Measurements from ENCODE around the gene TMEM132D. TPM values are rescaled to one million over a fixed set of nuclear protein-coding genes. Genes with fewer than 3 reads are reported as not detected.

The TMEM132D gene
- total RNA-seq, 2 donors from 2014 or later, result not detected

DNA sequence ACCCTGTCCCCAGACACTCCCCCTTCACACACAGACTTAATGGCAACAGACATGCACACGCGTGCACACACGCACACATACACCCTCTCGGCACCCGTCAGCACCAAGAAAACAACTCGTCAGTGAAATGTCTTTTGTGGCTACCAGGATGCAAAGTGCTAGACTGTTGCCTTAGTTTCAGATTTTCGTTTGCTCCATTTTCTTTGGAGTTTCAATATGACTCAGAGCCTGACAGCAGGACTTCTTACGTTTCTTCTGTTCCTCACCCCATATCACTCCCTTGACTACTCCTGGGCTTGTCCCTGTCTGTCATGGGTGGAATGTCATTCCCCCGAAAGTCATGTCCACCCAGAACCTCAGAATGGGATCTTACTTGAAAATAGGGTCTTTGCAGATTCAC, 867.7 kb downstream of the TMEM132D start:
- TF ChIP-seq, protein P1, sequence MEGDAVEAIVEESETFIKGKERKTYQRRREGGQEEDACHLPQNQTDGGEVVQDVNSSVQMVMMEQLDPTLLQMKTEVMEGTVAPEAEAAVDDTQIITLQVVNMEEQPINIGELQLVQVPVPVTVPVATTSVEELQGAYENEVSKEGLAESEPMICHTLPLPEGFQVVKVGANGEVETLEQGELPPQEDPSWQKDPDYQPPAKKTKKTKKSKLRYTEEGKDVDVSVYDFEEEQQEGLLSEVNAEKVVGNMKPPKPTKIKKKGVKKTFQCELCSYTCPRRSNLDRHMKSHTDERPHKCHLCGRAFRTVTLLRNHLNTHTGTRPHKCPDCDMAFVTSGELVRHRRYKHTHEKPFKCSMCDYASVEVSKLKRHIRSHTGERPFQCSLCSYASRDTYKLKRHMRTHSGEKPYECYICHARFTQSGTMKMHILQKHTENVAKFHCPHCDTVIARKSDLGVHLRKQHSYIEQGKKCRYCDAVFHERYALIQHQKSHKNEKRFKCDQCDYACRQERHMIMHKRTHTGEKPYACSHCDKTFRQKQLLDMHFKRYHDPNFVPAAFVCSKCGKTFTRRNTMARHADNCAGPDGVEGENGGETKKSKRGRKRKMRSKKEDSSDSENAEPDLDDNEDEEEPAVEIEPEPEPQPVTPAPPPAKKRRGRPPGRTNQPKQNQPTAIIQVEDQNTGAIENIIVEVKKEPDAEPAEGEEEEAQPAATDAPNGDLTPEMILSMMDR (IDR thresholded peaks at IDR 0.05), result no peak
- DNase-seq (ENCODE audit: low spot score) (no peak), ATAC-seq (ENCODE audit: insufficient number of reproducible peaks, low FRiP score, low read depth) (no peak)

DNA sequence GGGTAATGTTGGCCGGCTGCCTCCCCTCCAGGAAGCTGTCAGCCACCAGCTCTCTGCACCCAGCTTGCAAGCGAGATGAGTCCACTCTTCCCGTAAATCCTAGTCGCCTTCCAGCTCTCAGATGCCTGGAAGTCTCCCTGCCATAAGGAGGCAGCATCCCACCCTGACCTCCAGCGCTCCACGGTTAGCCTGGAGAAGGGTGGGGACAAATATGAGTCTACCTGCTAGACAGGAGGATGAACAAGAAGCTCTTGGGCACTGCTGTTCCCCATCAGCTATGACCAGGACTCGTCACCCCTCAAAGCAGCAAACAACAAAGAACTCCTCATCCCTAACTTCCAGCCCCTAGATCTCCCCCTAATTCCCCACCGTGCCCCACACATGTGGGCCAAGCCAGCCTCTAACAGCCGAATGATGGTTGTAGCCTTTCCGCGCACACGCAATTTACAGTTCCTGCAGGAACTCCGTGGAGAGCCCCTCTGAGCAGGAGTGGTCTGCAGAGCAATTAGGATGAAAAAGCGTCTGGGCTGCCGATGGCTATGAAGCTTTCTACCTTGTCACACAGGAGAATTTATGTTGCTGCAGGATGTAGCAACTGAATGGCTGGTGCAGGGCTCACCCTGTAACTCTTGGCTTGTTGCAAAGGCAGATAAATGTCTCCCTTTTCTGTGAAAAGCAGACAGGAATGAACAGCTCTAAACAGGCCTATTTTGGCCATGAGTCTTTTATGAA, 869.1 kb downstream of the TMEM132D start:
- DNase-seq (ENCODE audit: low spot score), result no peak
- no peaks in the 10 kb centered on the region for H3K36me3 ChIP-seq

More for the DNA sequence above, 867.7 kb downstream of the TMEM132D start:
- no peaks in the 10 kb centered on the region for H3K4me1 ChIP-seq (ENCODE audit: control insufficient read depth in 1 of 2, low read depth in 2 of 2)
- H3K4me3 ChIP-seq, result no peak overlapping the region
- no peaks in the 10 kb centered on the region for H3K27me3 ChIP-seq (replicated peaks; ENCODE audit: insufficient read depth)
- H3K36me3 ChIP-seq, result no peaks in the 10 kb centered on the region
- H3K9me3 ChIP-seq, result no peaks in the 10 kb centered on the region
- H3K27ac ChIP-seq, result no peak overlapping the region

DNA sequence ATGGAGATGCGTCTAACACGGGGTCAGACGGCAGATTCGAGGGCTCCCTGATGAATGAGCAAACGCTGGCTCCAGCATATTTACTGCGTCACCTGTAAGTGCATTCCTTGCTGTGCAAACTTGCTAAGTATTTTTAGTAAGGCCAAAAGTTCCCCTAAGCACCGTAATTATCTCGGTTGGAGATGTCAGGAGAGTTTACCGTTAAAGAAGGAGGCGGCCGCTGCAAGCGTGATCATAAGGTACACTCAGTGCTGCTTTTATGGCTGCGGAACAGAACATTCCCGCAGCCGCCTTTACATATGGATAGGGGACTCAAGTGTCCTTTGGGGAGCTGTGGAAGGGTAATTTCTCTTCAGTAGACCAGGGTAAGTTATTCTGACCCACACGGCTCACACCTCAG, 875.0 kb downstream of the TMEM132D start:
- H3K4me1 ChIP-seq (ENCODE audit: control insufficient read depth in 1 of 2, low read depth in 2 of 2), result no peaks in the 10 kb centered on the region
- DNase-seq (ENCODE audit: low spot score) (no peak), ATAC-seq (ENCODE audit: insufficient number of reproducible peaks, low FRiP score, low read depth) (no peak)
- TF ChIP-seq, protein P1 (IDR thresholded peaks at IDR 0.05), result no peak
- no peaks in the 10 kb centered on the region for H3K9me3 ChIP-seq
- no peaks in the 10 kb centered on the region for H3K36me3 ChIP-seq
- no peaks in the 10 kb centered on the region for H3K27me3 ChIP-seq (replicated peaks; ENCODE audit: insufficient read depth)
- H3K27ac ChIP-seq, result no peak overlapping the region
- no peak overlapping the region for H3K4me3 ChIP-seq

More for the DNA sequence above, 869.1 kb downstream of the TMEM132D start:
- Histone ChIP-seq H3K4me3 (no peak overlapping the region), H3K27me3 (replicated peaks; ENCODE audit: insufficient read depth) (no peaks in the 10 kb centered on the region), H3K4me1 (ENCODE audit: control insufficient read depth in 1 of 2, low read depth in 2 of 2) (no peaks in the 10 kb centered on the region), H3K9me3 (no peaks in the 10 kb centered on the region), H3K27ac (no peak overlapping the region)
- TF ChIP-seq, protein P1 (IDR thresholded peaks at IDR 0.05), result no peak
- ATAC-seq (ENCODE audit: insufficient number of reproducible peaks, low FRiP score, low read depth), result no peak

DNA sequence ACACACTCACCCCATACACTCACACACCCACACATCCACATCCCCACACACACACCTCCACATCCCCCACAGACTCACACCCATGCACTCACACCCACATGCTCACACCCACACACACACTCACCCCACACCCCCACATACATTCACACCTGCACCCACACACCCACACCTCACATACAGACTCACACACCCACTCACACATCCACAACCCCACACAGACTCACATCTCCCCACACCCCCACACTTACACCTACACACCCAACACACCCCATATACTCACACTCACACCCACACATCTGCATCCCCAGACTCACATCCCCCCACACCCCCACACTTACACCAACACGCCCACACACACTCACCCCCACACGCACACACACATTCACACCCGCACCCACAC, 878.8 kb downstream of the TMEM132D start:
- Histone ChIP-seq H3K27ac (no peak overlapping the region), H3K36me3 (no peaks in the 10 kb centered on the region), H3K4me3 (no peak overlapping the region), H3K4me1 (ENCODE audit: control insufficient read depth in 1 of 2, low read depth in 2 of 2) (no peaks in the 10 kb centered on the region), H3K9me3 (peaks cover 6% of the 10 kb centered on the region), H3K27me3 (replicated peaks; ENCODE audit: insufficient read depth) (no peaks in the 10 kb centered on the region)
- TF ChIP-seq, protein P1 (IDR thresholded peaks at IDR 0.05), result no peak
- no peak for DNase-seq (ENCODE audit: low spot score)
- ATAC-seq (ENCODE audit: insufficient number of reproducible peaks, low FRiP score, low read depth), result no peak

Data from thoracic aorta (tissue), 2 donors.